Motor neuron (in vitro differentiated cells): ENCODE measurements around the gene DLG2. TPM values are rescaled to one million over a fixed set of nuclear protein-coding genes. Genes with fewer than 3 reads are reported as not detected.

Experiments used
- ATAC-seq, 8 experiments: fragments of 200-7000 bp; cut with Tn5 transposase; replicated peaks in 6 of 8; 2 replicates each; pipeline ENCODE4 v1.8.0; 2021; ENCODE audit warnings: mild to moderate bottlenecking in 8 of 8, moderate library complexity in 8 of 8
- H3K27ac ChIP-seq, 2 donors: fragments of 250-450 bp; sonication (Bioruptor Pico); 2 replicates each; pipeline ENCODE4 v1.9.0; 2021; ENCODE audit warnings: antibody characterized with exemption in 2 of 2, mild to moderate bottlenecking in 2 of 2, moderate library complexity in 1 of 2
- H3K4me1 ChIP-seq, 2 donors: fragments of 250-450 bp; sonication (Bioruptor Pico); replicated peaks in 1 of 2; 2 replicates each; pipeline ENCODE4 v1.6.1; 2021; ENCODE audit warnings: antibody characterized with exemption in 2 of 2, mild to moderate bottlenecking in 2 of 2, moderate library complexity in 1 of 2
- H3K4me3 ChIP-seq, 5 donors: fragments of 250-450 bp; sonication (Bioruptor Pico); 2 replicates each; pipeline ENCODE4 v1.9.0; 2021; ENCODE audit warnings: antibody characterized with exemption in 5 of 5, mild to moderate bottlenecking in 5 of 5, moderate library complexity in 4 of 5
- WGBS, 10 experiments: fragments of 450-650 bp; shearing (Covaris generic); methylation state at CpG; one replicate each; pipeline ENCODE4 v1.0.0; 2022; 5-methylcytosine and 5-hydroxymethylcytosine counted together
- in situ Hi-C, 9 experiments: fragments of 400-800 bp; cut with MboI; loops; one replicate each; pipeline ENCODE4 v1.15.0; 2021; ENCODE audit warnings: low sequenced_read_pairs in 9 of 9, low pct_unique_long_range_greater_than_20kb in 2 of 9; ENCODE audit not compliant: unreplicated experiment in 9 of 9
- total RNA-seq, 8 experiments: library from RNA; unstranded; fragments of 300-600 nt; gene quantifications; 2 replicates each; pipeline versions ENCODE4 v1.2.3 to v1.2.4, GENCODE V29; 2022

The DLG2 gene
- total RNA-seq, 8 experiments from 2014 or later = 1.3 to 17.5 (median 6.5) TPM

DNA sequence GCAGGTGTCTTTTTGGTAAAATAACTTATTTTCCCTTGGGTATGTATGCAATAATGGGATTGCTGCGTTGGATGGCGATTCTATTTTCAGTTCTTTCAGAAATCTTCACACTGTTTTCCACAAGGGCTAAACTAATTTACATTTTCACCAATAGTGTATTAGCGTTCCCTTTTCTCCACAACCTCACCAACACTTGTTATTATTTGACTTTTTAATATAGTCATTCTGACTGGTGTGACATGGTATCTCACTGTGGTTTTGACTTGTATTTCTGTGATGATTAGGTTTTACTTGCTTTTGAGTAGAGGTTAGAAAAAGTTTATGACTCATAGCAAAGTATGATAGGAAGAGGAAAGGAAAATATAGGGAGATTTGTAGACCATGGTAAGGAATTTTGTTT, 92.3 kb downstream of the DLG2 start:
- Histone ChIP-seq H3K4me1 (no peaks in the 10 kb centered on the region), H3K27ac (no peak overlapping the region), H3K4me3 (no peak overlapping the region)
- no peak for ATAC-seq
- WGBS, 10 experiments = 50 to 100% (median 83%) methylated on average over 1 to 3 of the region's 3 CpGs
- in situ Hi-C loops = no loop called here

DNA sequence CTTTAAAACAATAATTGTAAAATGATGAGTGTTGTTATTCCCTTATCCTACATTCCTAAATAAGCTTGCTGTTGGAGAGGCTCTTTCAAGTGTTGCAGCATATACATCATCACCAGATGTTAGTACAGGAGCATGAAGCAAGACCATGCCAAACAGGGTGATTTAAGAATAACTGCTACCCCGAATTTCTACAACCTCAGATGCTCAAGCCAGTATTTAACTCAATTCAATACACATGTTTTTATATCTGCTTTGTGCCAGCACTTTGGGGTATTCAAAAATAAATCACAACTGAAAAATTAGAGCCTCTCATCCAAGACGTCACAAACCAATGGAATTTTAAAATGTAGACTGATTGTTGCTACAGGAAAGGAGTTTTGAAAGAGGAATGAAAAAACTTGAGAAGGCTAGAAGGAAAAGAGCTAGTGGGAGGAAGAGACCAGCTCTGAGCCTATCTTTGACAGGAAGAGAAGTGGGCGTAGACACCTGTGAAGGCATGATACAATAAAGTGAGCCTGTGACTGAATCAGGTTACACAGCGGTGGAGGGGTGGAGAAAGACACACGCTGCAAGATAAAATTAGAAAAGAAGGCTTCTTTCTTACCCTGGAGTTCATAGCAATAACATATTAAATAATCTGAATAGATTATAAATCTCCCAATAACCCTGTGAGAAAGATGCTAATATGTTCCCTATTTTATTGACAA, 95.8 kb downstream of the DLG2 start:
- WGBS, 10 experiments = 12 to 85% (median 66%) methylated on average over 1 to 5 of the region's 5 CpGs; no CpG with 5 or more reads in 1 of the 10 experiments
- Histone ChIP-seq H3K4me1 (no peaks in the 10 kb centered on the region), H3K4me3 (no peak overlapping the region), H3K27ac (no peak overlapping the region)
- ATAC-seq = no peak
- in situ Hi-C loops = no loop called here

DNA sequence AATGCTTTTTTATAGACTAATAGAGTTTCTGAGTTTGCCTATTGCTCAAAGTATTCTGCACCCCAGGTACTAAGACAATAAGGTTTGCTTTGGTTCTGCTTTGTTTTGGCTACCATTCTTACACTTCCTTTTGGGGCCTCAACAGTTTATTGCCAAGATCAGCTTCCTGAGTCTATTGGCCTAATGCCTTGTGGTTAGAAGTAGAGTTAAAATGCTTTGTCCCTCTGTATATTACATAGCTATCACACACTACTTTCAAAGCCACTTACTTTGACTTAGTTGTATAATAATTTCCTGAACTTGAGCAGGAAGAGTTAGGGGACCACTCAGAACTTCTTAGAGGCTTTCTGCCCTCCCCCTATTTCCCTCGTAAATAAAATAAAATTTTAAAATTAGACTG, 96.5 kb downstream of the DLG2 start:
- WGBS, 10 experiments = 9 to 100% (median 89%) methylated on average over 1 of the region's 1 CpG; no CpG with 5 or more reads in 3 of the 10 experiments
- ATAC-seq = no peak
- in situ Hi-C loops = no loop called here
- H3K4me1 ChIP-seq = no peaks in the 10 kb centered on the region
- no peak overlapping the region for H3K27ac ChIP-seq
- no peak overlapping the region for H3K4me3 ChIP-seq

DNA sequence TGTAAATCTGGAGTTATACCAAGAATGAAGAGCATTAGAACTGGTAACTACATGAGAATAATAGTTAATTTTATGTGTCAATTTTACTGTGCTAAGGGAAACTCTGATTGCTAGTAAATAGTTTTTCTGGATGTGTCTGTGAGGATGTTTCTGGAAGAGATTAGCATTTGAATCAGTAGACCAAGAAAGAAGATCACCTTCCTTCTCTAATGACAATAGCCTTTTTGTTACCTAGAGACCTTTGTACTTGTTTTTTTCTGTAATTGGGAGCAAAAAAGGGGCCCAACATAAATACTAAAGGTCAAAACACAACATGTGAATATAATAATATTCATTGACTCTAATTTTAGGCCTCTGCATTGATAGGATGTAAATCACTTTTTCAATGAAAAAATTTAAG, 100.6 kb downstream of the DLG2 start:
- in situ Hi-C loops = no loop called here

DNA sequence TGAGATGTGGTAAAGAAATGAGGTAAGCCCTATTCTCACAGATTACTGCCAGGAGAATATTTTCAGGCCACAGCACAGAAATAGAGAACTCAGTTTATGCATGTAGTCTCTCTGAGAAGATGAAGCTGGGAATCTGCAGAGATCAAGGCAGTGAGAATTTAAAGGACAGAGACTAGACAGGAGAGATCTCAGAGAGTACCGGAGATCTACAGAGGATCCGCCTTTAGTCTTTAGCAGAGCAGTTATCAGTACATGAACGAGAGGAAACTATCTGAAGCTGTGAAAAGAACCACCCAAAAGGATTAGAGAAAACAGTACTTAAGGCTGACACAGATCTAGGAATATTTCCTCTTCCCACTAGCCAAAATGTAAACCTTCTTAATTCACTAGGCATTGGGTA, 101.5 kb downstream of the DLG2 start:
- Histone ChIP-seq H3K4me3 (no peak overlapping the region), H3K27ac (no peak overlapping the region), H3K4me1 (no peaks in the 10 kb centered on the region)
- no peak for ATAC-seq
- WGBS, 10 experiments = 50 to 100% (median 67%) methylated on average over 1 to 3 of the region's 3 CpGs; no CpG with 5 or more reads in 4 of the 10 experiments
- in situ Hi-C loops = no loop called here

More for the DNA sequence above, 100.6 kb downstream of the DLG2 start:
- H3K4me3 ChIP-seq = no peak overlapping the region
- ATAC-seq = peak in 1 of 8 experiments; percentile 9
- H3K4me1 ChIP-seq = no peaks in the 10 kb centered on the region
- H3K27ac ChIP-seq = no peak overlapping the region

DNA sequence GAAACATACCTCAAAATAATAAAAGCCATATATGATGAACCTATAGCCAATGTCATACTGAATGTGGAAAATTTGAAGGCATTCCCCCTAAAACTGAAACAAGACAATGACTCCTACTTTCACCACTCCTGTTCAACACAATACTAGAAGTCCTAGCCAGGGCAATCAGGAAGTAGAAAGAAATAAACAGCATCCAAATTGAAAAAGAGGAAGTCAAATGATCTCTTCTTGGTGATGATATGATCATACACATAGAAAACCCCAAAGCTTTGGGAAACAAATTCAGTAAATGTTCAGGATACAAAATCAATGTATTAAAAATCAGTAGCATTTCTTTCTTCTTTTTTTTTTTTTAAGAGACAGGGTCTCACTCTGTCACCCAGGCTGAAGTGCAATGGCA, 109.9 kb downstream of the DLG2 start:
- H3K4me1 ChIP-seq = no peaks in the 10 kb centered on the region
- H3K27ac ChIP-seq = no peak overlapping the region
- in situ Hi-C loops = no loop called here
- ATAC-seq = no peak
- H3K4me3 ChIP-seq = no peak overlapping the region

DNA sequence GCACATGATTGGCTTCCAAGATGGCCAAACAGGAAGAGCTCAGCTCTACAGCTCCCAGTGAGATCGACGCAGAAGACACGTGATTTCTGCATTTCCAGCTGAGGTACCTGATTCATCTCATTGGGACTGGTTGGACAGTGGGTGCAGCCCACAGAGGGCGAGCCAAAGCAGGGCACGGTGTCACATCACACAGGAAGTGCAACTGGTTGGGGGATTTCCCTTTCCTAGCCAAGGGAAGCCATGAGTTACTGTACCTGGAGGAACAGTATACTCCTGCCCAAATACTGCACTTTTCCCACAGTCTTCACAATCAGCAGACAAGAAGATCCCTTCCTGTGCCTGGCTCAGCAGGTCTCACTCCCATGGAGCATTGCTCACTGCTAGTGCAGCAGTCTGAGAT, 131.2 kb downstream of the DLG2 start:
- WGBS, 10 experiments = 0 to 100% (median 87%) methylated on average over 1 to 5 of the region's 5 CpGs; no CpG with 5 or more reads in 2 of the 10 experiments
- in situ Hi-C loops = no loop called here
- Histone ChIP-seq H3K4me3 (no peak overlapping the region), H3K4me1 (no peaks in the 10 kb centered on the region), H3K27ac (no peak overlapping the region)
- ATAC-seq = no peak

DNA sequence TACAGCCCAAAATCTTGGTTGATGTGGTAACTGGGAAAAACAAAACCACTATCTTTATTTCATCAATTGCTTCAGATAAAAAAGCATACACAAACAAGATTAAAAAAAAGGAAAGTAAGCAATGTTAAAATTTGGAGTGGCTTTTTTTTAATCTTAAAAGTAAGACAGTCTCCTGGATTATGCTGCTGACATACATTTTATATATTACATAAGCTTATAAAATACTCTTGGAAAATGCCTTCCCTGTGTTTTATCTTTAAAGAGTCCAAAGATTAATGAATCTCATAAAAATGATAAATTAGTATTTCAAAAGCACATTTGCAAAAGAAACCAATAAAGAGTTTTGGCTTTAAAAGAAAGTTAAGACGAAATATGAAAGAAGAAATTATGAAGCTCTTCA, 132.7 kb downstream of the DLG2 start:
- in situ Hi-C loops = no loop called here
- Histone ChIP-seq H3K4me3 (no peak overlapping the region), H3K4me1 (no peaks in the 10 kb centered on the region), H3K27ac (no peak overlapping the region)
- WGBS, 10 experiments = 0 to 100% (median 0%) methylated on average over 1 of the region's 1 CpG
- no peak for ATAC-seq

DNA sequence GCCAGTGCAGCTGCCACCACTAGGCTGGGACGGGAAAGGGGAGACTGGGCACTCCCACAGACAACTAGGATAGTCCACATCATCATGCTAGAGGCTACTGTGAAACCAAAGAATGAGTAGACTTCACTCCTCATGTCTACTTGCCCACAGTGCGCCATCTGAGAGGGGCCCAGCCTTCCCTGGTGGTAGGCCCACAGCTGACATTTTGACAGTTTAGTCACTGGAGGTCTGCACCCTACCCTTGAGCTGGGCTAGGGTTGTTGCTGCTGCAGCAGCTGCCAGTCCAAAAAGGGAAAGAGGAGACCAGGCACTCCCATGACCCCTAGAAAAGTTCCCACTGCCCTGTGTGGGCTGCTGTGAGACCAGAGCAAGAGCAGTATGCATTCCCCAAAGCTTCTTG, 141.2 kb downstream of the DLG2 start:
- H3K4me1 ChIP-seq = no peaks in the 10 kb centered on the region
- no peak for ATAC-seq
- 73 to 100% (median 92%) methylated on average over 1 to 2 of the region's 2 CpGs; no CpG with 5 or more reads in 6 of the 10 experiments for WGBS, 10 experiments
- H3K27ac ChIP-seq = no peak overlapping the region
- in situ Hi-C loops = no loop called here
- H3K4me3 ChIP-seq = no peak overlapping the region

DNA sequence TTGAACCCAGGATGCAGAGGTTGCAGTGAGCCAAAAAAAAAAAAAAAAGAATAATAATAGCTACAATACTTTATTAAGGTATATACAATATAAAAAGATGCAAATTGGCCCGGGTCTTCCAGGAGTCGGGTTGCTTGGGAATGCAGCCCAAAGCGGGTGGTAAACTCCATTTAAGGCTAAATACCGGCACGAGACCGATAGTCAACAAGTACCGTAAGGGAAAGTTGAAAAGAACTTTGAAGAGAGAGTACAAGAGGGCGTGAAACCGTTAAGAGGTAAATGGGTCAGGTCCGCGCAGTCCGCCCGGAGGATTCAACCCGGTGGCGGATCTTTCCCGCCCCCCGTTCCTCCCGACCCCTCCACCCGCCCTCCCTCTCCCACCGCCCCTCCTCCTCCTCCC, 143.3 kb downstream of the DLG2 start:
- Histone ChIP-seq H3K4me1 (no peaks in the 10 kb centered on the region), H3K27ac (no peak overlapping the region), H3K4me3 (no peak overlapping the region)
- ATAC-seq = no peak
- in situ Hi-C loops = no loop called here
- WGBS, 10 experiments = 66 to 100% (median 94%) methylated on average over 2 to 14 of the region's 20 CpGs; no CpG with 5 or more reads in 2 of the 10 experiments

DNA sequence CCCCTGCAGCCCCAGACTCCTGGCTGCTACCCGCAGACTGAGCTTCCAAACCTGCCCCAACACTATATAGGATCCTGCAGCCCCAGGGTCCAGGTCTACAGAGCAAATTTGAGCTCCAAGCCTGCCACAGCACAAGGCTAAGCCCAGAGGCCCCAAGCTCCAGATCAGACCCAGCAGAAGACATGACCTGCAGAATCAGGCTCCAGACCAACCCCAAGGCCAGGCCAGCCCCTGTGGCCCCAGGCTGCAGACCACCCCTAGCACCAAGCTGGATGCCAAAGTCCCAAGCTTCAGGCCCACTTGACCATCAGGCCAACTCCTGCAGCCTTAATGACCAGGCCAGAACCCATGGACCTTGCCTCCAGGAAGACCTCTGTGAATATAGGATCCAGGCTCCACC, 145.3 kb downstream of the DLG2 start:
- Histone ChIP-seq H3K4me1 (no peaks in the 10 kb centered on the region), H3K27ac (no peak overlapping the region), H3K4me3 (no peak overlapping the region)
- in situ Hi-C loops = no loop called here
- WGBS, 10 experiments = 80% methylated on average over 1 of the region's 1 CpG; no CpG with 5 or more reads in 9 of the 10 experiments
- no peak for ATAC-seq

DNA sequence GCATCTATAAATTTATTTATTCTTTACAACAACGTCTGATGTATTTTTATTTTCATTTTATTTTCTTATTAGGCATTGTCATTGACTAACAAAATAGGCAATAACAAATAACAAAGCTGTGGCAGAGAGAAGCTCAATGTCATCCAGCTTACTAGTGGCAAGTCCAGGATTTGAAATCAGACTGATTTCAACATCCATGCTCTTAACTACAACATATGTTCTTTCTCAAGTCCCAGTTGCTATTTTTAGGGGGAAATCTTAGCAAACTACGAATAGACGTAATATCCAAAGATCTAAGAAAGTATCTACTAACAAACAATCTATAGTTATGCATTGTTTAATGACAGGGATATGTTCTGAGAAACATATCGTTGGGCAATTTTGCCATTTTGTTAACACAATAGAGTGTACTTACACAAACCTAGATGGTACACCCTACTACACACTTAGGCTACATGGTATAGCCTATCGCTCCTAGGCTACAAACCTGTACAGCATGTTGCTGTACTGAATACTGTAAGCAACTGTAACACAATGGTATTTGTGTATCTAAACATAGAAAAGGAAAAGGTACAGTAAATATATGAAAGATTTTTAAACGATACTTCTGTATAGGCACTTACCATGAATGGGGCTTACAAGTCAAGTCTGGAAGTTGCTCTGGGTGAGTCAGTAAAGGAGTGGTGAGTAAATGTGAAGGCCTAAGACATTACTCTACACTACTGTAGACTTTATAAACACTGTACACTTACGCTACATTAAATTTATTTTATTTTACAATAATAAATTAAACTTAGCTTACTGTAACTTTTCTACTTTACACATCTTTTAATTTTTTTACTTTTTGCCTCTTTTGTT, 151.3 kb downstream of the DLG2 start:
- H3K4me3 ChIP-seq = no peak overlapping the region
- H3K4me1 ChIP-seq = no peaks in the 10 kb centered on the region
- WGBS, 10 experiments = 31 to 89% (median 79%) methylated on average over 4 to 7 of the region's 7 CpGs
- in situ Hi-C loops = no loop called here
- H3K27ac ChIP-seq = no peak overlapping the region
- no peak for ATAC-seq

DNA sequence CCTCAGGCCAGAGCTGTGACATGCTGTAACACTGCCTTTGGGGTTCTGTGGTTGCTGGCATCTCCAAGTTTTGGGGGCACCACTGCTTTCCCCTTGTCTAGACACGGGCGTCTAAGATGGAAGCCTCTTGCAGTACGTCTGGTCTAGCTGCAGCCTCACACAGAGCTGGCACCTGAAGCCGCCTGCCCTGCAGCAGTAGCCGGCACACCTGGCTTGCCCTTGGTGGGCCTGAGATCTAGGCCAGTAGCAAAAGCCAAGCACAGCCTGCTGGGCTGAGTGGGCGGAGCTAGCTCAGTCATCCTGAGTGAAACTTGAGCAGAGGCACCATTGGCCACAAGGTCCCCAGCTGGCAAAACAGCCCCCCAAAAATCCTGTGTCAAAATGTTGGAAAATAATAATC, 154.2 kb downstream of the DLG2 start:
- 40 to 89% (median 56%) methylated on average over 1 to 3 of the region's 6 CpGs; no CpG with 5 or more reads in 6 of the 10 experiments for WGBS, 10 experiments
- ATAC-seq = no peak
- in situ Hi-C loops = no loop called here
- Histone ChIP-seq H3K4me1 (no peaks in the 10 kb centered on the region), H3K4me3 (no peak overlapping the region), H3K27ac (no peak overlapping the region)
